Measurements from ENCODE around the gene NFIB.

NFIB gene

DNA sequence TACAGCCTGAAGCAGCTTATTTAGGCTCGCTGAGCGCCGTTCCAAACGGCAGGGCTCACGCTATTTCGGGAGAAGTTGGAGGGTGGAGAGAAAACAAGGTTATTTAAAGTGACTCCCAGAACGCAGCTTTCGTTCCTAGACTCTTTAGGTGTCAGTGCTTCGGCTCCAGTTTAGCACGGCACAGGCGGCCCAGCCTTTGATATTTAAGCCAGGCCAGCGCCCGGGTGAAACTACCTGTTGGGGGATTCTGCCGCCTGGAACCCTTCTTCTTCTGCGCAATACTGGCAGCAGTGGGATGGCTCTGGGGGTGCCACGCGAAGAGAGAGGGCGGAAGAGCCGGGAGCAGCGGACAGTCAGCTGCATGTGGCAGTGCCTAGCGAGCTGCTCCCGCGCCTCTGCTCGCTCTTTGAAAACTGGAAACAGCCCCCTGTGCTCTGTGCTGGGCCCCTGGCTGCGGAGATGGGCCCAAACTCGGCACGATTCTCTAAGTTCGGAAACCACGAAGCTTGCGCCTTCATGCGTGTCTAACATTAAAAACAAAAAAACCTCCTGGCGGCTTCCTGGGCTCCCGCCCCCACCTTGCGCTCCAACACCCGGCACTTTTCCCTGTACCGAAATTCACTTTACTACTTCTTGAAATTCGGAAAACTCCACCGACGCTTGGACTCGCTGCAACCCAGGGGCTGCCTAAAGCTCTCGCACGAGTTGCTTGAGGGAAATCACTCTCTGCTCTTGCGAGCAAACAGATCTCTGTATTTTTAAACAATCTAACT is 34.6 kb upstream of the NFIB start:
- TF ChIP-seq ZNF274 (IDR thresholded peaks at IDR 0.05; ENCODE audit: low read depth, low read length) = no peak
- H3K4me3 ChIP-seq (ENCODE audit: low read length) = no peak overlapping the region; the same call in 1 of the 2 replicates

DNA sequence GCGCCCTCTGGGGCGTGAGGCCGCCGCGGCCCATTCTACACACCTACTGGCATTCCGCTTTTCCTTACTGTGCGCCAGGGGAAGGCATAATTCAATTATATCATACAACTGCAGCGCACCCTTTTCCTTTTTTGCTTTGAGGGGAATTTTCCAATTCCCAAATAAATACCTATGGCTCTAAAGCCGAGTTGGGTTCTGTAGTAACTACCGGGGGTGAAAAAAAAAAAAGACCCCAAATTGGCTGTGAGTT is 34.1 kb upstream of the NFIB start:
- no peak overlapping the region; the same call in 1 of the 2 replicates for H3K4me3 ChIP-seq (ENCODE audit: low read length)
- TF ChIP-seq ZNF274 (IDR thresholded peaks at IDR 0.05; ENCODE audit: low read depth, low read length) = no peak

DNA sequence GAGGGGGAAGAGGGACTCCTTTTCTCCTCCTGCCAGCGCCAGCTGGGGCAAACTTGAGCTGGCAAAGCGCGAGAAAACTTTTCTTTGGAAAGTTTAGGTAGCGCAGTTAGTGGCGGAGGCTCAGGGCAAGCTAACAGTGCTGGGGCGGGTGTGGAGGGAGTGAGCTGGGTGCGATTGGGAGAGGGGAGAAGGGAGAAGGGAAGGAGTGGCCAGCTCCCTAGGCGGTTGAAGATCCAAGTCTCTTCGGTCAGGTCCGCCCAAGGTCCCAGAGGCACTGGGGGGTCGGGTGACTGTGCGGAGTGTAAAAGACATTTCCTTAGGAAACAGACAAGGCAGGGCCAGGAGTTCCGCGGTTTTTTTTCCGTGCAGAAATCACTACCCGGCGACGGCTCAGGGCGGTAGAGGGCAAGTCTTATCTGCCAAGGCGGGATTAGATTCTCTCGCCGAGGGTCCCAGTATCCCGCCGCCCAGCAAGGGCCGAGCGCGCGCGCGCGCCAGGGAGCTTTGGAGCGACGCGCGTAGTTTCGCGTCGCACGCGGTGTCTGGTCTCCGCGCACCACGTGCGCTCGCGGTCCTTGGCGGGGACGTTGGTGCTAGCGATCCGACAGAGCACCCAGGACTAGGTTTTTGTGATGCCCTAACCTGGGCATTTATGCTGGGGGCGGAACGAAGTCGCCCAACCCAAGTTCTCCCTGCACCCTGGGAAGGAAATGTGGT is 33.6 kb upstream of the NFIB start:
- H3K4me3 ChIP-seq (ENCODE audit: low read length) = no peak overlapping the region
- TF ChIP-seq ZNF274 (IDR thresholded peaks at IDR 0.05; ENCODE audit: low read depth, low read length) = no peak

DNA sequence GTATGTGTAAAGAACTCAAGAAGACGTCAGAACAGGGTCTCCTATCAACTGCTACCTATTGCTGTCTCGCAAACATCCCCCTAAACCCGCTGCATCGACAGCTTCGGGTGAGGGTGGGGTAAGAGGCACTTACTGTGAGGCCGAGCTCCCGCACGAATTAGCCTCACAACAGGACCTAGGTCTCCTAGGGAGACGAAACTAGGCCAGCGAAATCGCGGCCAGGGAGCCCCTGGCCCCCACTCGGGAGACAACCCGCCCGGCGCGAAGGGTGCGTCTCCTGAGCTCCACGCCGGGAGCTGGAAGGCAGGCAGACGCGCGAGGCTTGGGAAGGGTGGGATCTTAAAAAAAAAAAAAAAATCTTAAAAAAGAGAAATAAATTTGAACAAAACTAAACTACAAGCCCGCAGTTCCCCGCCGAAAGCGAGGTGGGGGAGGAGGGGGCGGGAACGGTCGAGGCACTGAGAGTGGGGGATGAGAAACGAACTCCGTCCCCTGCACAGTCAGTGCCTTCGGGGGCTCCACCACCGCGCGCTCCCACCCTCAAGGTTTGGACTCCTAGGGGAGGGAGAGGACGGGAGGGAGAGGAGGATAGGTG is 33.0 kb upstream of the NFIB start:
- TF ChIP-seq ZNF274 (IDR thresholded peaks at IDR 0.05; ENCODE audit: low read depth, low read length) = no peak
- no peak overlapping the region for H3K4me3 ChIP-seq (ENCODE audit: low read length)

DNA sequence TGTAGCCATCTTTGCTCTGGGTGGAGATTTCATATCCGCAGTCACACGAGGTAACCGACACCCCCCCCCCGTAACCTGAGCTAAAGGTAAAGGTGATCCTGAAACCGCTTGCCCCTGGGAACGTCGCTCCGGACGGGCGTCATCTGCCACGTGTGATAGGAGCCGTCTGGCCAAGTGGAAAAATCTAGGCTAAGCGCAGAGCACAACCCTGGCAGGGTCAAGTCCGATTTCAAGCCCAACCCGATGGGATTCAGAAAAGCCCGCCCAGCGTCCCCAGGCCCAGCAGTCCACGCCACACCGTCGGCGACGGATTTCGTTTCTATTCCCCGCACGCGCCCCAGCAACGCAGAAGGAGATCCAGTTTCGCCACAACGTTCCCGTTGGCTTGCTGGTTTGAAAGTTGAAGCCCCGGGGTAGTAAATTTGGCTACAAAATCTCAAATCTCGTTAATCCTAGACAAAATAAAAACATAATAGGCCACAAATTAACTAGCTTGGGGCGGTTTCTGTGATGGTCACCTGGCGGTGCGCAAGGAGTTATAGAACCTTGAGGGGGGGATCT is 32.4 kb upstream of the NFIB start:
- TF ChIP-seq ZNF274 (IDR thresholded peaks at IDR 0.05; ENCODE audit: low read depth, low read length) = no peak
- no peak overlapping the region for H3K4me3 ChIP-seq (ENCODE audit: low read length)

DNA sequence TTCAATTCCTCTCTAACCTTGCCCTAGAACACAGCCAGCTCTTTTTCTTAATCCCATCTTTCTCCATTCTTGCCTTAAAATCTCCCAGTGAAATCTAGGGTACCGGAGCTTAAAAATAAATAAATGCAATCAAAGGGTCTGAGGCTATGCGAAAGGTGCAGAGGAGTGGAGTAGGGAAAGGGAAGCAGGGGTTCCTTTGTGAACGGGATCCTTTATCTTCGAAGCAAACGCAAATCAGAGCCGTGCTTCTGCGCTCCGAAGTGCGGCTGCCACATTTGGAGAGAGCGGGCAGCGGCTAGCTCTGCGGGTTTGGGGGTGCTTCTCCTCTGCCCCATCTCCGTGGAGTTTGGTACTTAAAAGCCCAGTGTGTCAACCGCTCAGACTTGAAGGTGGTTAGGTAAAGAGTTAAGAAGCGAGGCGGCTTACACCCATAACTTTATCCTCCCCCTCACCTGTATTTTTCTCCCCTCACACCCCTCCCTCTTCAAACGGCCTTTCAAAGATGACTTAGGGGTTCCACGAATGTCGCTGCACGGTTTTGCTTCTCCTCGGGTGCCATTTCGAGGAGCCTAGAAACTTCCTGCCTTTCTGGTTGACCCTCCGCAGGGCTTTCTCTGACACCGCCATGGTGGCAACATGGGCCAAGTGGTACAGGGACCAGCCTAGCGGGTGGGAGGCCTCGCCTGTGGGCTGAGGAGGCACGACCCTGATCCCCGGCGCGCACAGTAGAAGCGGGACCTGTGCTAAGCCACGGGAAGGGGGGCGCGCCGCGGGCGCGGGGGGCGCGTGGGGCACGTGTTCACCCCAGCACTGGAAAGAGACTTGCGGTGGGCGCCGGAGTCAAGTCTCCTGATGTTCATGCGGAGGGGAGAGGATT is 31.7 kb upstream of the NFIB start:
- no peak overlapping the region for H3K4me3 ChIP-seq (ENCODE audit: low read length)
- TF ChIP-seq ZNF274 (IDR thresholded peaks at IDR 0.05; ENCODE audit: low read depth, low read length) = no peak

DNA sequence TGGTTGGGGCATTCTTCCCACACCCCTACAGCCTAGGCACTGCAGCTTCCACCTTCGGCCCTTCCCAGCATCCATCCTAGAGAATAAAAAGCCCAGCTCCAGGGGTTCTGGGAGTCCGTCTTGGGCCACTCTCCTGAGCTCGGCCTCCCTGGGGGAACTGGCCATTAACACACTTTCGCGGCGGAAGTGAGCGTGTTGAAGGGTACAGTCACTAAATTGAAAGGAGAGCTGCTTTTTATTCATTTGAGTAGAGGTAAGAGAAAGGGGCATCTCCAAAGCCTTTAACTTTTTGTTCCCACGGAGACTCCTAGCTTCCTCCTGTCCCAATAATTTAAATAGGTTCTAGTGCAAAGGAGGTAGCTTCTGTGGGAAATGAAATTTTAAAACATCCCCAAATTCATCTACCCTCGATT is 31.0 kb upstream of the NFIB start:
- TF ChIP-seq ZNF274 (IDR thresholded peaks at IDR 0.05; ENCODE audit: low read depth, low read length) = no peak
- no peak overlapping the region for H3K4me3 ChIP-seq (ENCODE audit: low read length)

DNA sequence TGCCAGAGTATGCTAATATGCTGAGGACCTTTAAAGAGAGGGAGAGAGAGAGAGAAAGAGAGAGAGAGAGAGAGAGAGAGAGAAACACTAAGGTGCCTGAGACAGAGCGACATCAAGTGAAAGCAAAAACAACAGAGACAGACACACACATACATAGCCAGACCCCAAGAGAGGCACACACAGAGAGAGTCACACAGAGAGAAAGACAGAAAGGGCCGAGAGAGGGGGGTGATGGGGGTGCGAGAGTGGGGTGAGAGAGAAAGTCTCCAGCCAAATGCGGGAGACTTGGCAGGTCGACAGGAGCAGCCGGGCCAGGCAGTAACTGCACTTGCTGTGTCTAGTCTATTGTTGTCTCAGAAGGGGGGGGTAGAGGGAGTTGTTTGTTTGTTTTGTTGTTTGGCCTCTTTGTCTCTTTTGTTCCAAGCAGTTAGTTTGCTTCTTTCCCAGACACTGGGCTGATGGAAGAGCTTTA is 30.1 kb upstream of the NFIB start:
- no peak overlapping the region for H3K4me3 ChIP-seq (ENCODE audit: low read length)
- no peak for TF ChIP-seq ZNF274 (IDR thresholded peaks at IDR 0.05; ENCODE audit: low read depth, low read length)

DNA sequence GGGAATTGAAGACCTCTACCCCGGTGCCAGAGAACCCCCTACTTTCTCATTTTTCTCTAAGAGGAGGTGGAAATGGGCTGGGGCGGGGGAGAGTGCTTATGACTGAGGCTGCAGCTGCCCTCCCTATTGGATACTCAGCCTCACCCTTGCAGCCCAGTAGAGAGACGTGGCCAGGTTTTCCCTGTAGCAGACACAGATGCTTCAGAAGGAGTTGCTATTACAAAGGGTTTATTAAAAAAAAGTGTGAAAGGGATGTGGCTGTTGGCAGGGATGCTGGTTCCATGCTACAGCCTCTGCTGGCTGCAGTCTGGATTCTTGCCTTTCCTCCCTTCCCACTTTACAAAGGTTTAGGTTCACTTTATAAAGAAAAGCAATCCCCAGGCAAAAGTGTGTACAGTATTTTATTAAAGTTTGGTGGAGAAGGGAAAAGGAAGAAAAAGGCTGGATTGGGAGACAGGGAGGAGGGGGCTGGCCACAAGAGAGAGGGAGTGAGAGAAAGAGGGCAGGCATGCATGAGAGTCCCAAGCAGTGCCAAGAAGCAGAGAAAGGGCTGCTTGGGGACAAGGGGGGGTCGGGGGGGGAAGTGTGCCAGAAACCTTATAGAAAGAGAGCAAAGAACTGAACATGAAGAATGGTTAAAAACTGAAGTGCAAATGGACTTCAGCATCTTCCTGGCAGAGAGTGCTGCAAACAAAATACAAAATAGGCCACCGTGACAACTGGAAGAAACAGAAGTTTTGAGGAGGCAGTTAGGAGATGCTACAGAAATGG is 29.5 kb upstream of the NFIB start:
- H3K4me3 ChIP-seq (ENCODE audit: low read length) = no peak overlapping the region
- TF ChIP-seq ZNF274 (IDR thresholded peaks at IDR 0.05; ENCODE audit: low read depth, low read length) = no peak

DNA sequence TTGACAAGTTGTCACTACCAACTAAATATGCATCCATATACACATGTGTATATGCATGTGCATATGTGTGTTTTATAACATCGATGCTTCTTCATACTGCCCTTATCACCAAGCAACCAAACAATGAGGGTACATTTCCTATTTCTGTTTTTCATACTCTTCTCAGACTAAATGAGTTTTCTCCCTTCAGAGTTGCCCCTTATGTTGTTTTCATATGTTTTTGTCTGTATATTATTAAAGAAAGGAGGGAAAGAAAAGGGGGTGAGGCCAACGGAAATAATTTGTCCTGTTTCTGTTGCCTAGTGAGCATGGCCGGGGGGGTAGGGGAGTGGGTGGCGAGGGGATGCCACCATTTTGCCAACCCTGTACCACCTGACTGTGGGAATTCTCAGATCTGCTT is 28.8 kb upstream of the NFIB start:
- no peak for TF ChIP-seq ZNF274 (IDR thresholded peaks at IDR 0.05; ENCODE audit: low read depth, low read length)

DNA sequence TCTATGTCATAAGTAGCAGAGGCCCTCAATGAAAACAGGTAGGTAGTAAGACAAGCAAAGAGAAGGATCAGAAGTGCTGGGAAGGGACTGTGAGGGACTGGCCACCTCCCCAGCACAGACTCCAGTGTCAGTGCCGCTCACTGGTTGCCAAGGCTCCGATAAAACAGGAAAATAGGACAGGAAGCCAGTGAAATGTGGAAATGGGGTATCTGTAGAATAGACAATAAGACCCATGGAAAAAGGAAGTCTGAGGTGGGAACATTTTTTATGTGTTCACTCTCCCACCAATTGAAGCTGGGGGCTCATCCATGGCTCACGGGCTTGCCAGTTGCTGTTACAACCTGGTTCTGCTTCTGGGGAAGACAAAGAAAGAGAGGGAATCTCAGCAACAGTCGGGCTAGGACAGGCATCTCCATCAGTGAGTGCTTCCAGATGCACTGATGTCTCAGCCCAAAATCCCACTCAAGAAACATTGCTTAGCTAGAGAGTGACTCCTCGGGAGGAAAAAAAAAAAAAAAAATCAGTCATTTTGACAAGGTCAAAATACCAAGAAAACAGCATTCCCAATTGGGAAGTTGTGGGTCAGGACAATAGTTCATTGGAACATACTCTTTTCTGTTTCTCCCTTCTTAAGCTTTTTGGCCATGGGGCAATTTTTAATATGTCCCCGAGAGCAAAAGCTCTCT is 27.6 kb upstream of the NFIB start:
- no peak overlapping the region for H3K4me3 ChIP-seq (ENCODE audit: low read length)
- no peak for TF ChIP-seq ZNF274 (IDR thresholded peaks at IDR 0.05; ENCODE audit: low read depth, low read length)

More for the DNA sequence above, 28.8 kb upstream of the NFIB start:
- H3K4me3 ChIP-seq (ENCODE audit: low read length) = no peak overlapping the region

DNA sequence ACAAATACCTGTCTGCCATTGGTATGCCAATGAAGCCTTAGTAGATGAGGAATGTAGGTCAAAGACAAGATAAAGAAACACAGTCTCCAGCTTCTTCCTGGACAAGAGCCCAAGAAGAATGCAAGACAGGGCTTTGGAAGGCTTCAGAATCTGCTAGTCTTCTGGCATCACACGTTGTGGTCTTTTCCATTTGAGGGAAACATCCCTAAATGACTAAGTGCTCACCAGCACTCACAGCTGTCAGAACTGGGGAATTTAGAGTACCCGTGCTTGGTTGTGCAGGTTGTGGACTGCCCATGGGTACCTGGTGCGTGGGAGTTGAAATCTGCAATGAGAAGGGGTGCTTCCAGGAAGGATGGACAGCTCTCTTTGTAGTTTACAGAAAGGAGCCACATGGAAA is 27.1 kb upstream of the NFIB start:
- H3K4me3 ChIP-seq (ENCODE audit: low read length) = no peak overlapping the region
- no peak for TF ChIP-seq ZNF274 (IDR thresholded peaks at IDR 0.05; ENCODE audit: low read depth, low read length)

All from GM08714 (cell line).